ENCODE results near the gene SMIM38.
"Not testable (repeated sequence)": the region's sequence is repeated elsewhere in the genome, so short reads cannot be mapped to it uniquely, and the experiment has no call there.

The SMIM38 gene

GRCh38 chr11:69122630-69123431 is 32.9 kb upstream of the SMIM38 start:
- peak; percentile 85 for DNase-seq

- no peak for DNase-seq
These were observed 31.9 kb upstream of the SMIM38 start for GRCh38 chr11:69123593-69124545.

DNA sequence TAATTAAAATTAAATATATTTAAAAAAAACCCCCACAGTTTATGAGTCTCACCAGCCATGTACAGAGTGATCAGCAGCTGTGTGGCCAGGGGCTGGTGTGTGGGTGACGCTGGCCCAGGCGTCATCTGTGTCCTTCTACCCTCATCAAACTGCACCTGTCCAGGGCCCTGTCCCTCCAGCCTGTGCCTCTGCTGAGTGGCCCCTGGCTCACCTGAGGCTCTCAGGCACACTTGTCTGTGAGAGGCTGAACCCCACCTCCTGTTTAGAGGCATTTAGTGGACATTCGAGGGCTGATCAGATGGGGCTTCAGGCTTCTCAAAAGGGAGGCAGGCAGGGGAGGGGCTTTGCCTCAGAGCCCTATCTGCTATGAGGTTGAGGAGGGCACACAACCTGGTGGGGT is 29.9 kb upstream of the SMIM38 start:
- DNase-seq = no peak

- DNase-seq = no peak
These were observed 29.4 kb upstream of the SMIM38 start for GRCh38 chr11:69126286-69126685.

DNA sequence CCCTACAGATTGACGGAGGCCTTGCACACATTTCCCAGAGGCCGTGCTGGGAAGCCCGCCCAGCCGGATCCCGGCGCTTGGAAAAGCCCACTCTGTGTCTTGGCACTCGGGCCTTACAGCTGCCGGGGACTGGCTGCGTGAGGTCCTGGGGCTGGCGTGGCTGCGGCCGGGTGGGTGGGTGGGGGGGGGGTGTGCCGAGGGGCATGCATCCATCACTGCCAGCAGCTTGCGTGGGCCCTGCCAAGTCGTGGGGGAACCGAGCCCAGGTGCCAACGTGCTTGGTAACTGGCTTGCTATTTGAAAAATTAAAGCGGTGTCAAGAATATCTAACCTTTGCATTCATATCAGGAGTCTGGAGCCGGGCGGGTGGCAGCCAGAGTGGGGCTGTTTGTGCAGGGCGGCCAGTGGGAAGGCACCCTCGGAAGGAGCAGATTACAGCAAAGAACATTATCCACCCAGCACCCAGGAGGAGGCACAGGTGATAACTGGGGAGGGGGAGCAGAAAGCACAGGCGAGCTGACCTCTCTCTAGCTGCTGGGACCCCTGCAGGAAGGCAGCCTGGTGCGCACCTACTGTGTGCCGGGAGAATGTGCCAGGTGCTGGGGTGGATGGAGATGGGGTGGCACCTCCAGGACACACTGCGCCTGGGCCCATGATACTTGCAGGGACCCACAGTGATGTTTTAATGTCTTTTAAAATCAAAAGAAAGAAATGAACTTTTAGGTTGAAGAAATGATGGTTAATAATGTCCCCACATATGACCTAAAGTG is 28.5 kb upstream of the SMIM38 start:
- DNase-seq = no peak

DNA sequence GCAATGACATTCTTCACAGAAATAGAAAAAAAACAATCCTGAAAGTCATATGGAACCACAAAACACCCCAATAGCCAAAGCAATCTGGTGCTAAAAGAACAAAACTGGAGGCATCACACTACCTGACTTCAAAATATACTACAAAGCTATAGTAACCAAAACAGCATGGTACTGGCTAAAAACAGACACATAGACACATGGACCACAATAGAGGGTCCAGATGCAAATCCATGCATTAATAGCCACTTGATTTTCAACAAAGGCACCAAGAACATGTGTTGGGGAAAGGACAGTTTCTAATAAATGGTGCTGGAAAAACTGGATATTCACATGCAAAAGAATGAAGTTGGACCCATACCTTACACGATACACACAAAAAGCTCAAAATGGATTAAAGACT is 27.9 kb upstream of the SMIM38 start:
- no peak for DNase-seq

- no peak for DNase-seq
These were observed 26.7 kb upstream of the SMIM38 start for GRCh38 chr11:69129053-69129452.

DNA sequence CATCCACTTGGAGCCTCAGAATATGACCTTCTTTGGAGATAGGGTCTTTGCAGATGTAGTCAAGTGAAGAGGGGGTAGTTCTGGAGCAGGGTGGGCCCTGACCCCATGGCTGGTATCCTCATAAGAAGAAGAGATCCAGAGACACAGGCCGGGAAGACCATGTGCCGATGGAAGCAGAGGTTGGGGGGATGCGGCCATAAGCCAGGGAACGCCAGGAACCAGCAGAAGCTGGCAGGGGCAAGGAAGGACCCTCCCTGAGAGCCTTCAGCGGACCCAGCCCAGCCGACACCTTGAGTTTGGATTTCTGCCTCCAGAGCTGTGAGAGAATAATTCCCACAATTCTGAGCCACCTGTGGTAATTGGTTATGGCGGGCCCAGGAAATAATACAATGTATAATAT is 26.1 kb upstream of the SMIM38 start:
- DNase-seq = no peak

DNA sequence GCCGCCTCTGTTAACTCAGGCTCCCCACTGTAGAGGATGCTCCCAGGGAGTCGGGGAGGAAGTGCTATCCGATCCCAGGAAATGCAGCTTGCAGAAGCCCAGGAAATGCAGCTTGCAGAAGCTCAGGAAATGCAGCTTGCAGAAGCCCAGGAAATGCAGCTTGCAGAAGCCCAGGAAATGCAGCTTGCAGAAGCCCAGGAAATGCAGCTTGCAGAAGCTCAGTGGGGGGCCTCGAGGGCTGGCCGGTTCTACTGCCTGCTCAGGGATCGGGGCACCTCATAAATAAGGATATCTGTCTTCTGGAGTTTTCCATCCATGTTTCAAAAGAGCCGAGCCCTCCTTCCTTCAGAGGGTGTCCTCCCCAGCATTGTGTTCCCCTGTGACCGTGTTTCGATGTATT is 25.1 kb upstream of the SMIM38 start:
- DNase-seq = no peak

DNA sequence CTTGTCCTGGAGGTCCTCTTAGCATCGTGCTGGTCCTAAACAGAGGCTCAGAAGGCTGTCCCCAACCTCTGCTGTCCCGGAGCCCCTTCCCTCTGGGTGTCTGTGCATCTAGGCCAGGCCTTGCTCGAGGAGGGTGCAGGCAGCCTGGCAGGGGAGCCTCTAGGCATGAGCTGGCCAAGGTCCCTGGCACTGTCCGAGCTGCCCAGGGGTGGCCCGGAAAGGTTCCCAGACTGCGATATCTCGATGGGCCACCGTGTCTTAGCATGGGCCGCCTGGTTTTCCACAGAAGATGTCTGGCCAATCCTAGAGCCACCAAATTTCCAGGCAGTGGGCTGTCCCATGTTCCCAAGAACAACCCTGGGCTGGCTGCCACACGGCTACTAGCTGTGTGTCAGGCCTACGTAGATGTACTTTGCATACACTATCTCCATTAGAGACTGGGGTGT is 24.6 kb upstream of the SMIM38 start:
- no peak for DNase-seq

DNA sequence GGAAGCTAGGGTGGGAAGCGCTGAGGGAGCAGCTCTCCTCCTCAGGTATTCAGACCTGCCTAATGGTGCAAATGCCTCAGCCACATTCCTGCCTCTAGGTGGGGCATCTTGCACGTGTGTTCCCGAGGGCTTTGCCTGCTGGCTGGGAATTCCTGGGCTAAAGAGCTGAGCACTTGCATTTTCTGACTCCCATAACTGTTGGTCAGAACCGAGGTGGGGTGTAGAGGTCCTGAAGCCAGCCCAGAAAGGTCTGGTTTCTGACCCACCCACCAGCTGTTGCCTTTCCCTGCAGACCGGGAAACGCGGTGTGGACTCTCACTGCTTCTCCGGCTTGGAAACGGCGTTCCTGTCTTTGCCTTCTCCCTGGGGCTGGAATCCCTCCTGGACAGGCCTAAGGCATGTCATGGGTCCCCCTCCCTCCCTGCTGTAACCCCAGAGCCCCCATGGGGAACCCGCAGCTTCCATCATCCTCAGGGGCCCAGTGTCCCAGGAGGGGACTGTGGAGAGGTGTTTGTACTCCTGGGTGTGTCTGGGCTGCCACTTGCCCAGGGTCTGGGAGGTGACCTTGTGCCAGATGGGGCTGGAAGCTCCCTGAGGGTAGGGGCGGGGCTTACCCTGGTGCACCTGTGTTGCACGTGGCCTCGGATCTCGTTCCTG is 24.0 kb upstream of the SMIM38 start:
- DNase-seq = no peak

DNA sequence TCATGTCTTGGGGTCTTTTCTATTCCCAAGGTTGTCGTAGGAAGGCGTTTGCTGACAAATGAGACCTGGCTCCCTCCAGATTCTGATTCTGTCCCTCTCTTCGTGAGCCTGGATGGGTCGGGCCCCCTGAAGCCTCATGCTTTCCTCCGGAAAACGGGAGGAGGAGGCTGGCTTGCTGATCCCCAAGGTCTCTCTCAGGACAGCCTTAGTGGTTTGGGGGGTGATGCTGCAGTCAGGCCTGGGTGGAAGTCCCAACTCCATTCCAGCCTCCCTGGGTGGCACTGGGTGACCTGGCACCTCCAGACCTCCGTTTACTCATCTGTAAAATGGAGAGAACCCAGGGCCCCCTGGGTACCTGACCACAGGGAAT is 23.4 kb upstream of the SMIM38 start:
- DNase-seq = no peak

- no peak for DNase-seq
These were observed 22.5 kb upstream of the SMIM38 start for GRCh38 chr11:69133251-69133650.

DNA sequence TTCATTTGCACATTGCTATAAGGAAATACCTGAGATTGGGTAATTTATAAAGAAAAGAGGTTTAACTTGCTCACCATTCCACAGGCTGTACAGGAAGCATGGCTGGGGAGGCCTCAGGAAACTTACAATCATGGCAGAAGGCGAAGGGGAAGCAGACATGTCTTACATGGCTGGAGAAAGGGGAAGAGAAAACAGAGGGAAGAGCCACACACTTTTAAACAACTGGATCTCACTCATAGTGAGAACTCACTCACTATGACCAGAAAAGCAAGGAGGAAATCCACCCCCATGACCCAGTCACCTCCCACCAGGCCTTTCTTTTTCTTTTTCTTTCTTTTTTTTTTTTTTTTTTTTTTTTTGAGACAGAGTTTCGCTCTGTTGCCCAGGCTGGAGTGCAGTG is 21.6 kb upstream of the SMIM38 start:
- not testable (repeated sequence) for DNase-seq

DNA sequence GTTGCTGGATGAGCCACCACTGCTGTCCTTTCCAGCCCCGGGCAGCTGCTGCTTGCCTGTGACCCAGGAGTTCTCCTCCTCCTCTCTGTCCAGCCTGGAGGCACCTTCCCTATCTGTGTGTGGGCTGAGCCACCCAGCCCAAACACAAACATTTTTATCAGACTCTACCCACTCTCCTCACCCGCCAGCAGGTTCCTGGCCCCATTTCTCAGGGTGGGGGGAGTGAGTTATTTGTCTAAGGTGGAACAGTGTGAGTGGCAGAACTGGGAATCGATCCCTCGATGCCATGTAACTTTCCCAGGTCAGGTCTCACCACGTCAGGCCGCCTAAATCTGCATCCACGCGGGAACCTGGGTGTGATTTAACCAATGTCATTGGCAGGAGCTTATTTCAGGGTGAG is 20.8 kb upstream of the SMIM38 start:
- no peak for DNase-seq

DNA sequence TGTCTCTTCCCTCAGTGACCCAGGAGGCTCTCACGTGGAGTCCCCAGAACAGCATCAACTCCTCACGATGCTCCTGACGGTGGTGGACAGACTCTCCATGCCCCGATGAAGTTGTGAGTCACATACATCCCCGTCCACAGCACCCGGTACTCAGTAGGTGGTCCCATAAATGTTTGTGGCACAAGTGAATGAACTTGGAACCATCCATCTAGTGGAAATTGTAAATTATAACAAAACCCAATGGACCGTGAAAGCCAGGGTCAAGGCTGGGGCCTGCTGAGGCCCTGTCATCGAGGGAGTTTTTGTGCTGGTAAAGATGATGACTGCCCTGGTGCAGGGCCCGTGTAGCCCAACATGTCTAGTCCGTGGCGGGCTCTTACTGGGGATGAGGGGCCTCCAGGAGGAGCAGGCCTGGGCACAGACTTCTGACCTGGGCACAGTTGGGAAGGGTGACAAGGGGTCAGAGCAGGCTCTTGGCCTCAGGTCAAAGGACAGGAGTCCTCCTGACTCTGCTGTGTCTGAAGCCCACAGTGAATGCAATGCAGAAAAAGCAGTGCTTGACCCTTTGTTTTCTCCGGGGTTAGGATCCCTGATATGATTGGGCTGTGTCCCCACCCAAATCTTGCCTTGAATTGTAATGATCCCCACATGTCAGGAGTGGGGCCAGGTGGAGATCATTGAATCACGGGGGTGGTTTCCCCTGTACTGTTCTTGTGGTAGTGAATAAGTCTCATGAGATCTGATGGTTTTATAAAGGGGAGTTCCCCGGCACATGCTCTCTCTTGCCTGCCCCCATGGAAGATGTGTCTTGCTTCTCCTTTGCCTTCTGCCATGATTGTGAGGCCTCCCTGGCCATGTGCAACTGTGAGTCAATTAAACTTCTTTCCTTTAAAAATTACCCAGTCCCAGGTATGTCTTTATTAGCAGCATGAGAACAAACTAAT is 20.0 kb upstream of the SMIM38 start:
- DNase-seq = no peak

DNA sequence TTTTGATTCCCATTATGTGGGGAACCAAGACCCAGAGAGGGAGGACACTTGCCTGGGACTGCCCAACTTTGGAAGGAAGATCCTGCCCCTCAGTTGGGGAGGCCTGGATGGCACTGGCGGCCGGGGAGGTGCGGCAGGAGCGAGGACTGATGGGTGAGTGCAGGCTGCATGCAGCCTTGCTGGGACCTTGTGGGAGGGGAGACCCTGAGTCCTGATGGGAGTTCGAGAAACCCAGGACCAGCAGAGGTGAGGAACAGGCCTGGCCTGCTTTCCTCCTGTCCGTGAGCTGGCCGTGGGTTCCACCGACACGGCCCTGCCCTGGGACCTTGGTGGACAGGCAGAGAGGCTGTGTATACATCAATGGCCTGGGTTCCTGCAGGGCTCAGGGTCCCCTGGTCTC is 19.3 kb upstream of the SMIM38 start:
- no peak for DNase-seq

GRCh38 chr11:69137151-69137844 is 18.4 kb upstream of the SMIM38 start:
- DNase-seq = no peak

DNA sequence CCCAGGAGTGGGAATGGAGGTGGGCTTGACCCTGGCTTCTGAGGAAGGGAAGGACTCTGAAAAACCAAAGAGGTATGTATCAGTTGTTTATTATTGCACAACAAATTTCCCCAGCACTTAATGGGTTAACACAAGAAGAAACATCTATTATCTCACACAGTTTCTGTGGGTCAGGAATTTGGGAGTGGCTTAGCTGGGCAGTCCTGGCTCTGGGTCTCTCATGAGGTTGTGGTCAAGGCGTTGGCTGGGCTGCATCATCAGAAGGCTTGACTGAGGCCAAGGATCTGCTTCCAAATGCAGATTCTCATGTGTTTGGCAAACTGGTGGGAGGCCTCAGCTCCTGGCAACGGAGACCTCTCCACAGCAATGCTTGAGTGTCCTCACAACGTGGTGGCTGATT is 17.5 kb upstream of the SMIM38 start:
- DNase-seq = no peak

DNA sequence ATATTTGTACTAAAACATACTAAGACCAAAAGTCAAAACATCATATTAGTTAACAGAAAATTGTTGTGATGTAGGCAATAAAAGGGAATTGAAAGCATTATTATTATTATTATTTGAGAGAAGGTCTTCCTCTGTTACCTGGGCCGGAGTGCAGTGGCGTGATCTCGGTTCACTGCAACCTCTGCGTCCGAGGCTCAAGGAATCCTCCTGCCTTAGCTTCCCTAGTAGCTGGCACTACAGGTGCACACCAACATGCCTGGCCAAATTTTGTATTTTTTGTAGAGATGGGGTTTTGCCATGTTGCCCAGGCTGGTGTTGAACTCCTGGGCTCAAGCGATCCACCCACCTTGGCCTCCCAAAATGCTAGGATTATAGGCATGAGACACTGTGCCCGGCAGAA is 15.6 kb upstream of the SMIM38 start:
- DNase-seq = not testable (repeated sequence)

DNA sequence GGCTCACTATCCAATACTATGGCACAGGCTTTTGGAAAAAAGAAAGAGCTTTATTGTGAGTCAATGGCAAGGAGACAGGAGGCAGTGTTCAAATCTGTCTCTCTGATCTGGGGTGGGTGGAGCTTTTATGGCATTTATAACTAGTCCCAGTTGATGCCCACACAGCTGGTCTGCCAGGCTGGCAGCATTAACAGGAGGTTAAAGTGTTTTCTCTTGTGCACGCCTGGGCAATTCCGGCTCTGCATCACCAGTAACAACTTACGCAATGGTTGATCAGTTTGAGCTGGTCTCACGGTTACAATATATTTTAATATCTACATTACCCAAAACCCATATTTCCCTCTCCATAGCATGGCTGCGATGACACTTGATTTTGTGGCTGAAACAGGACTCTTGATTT is 15.1 kb upstream of the SMIM38 start:
- no peak for DNase-seq
